Body of pancreas (tissue), 4 donors: ENCODE results near the gene DNAI2.

Source experiments
- CTCF ChIP-seq, 7 experiments: fragments of 450-650 bp in 4 of 7; fragments of 200-600 bp in 3 of 7; sonication (generic) in 3 of 7; IDR thresholded peaks; one replicate each; pipeline ENCODE4 v1.5.1; 2016 to 2019; ENCODE audit warnings: antibody characterized with exemption in 7 of 7
- POLR2A ChIP-seq, 3 donors: fragments of 450-650 bp; IDR thresholded peaks; one replicate each; pipeline ENCODE4 v1.6.1; 2016; ENCODE audit warnings: antibody characterized with exemption in 3 of 3, mild to moderate bottlenecking in 2 of 3

- TF ChIP-seq CTCF (IDR thresholded peaks at IDR 0.05), result no peak
- no peak for TF ChIP-seq POLR2A (IDR thresholded peaks at IDR 0.05)
These were observed 70.6 kb downstream of the DNAI2 start for GRCh38 chr17:74344658-74345057.
